ENCODE data around the gene FANCD2. TPM values are rescaled to one million over a fixed set of nuclear protein-coding genes. Genes with fewer than 3 reads are reported as not detected.

Gene FANCD2
- polyA plus RNA-seq, 3 donors, result 1.3 to 11.6 (median 2.4) TPM

DNA sequence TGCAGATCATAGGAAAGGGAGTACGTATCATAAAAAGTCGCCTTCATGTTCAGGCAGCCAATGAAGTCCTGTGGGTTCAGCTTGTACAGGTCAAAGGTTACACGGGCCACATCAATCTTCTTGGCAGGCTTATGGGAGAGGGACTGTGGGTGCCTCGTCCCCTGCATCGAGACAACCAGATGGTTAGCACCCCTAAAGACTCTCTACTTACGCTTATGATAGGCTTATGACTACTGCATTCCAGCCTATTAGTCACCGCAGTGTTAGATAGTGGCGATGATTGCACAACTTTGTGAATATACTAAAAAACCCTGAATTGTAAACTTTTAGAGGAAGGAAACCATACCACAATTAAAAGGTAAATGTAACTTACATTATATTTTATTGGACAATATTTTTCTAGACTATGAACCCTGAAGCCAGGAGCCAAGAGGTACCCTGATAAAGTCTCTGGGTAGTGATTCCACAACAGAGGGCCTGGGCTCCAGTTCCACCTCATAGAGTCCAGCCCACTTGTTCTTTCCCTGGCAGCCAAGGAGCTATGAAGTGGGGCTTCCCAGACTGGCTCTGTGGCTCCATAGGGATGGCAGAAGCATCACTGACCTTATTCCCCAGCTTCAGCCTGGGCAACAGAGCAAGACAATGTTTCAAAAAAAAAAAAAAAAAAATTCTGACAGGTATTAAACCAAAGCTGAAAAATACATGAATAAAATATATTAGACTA is 2.5 kb upstream of the FANCD2 start:
- Histone ChIP-seq H3K4me2 (replicated peaks; ENCODE audit: extremely low read depth, low read length, poor library complexity, severe bottlenecking) (peak overlapping the region; percentile 25), H3K79me2 (ENCODE audit: insufficient read depth, low read length) (peaks cover 72% of the 10 kb centered on the region), H3K27ac (ENCODE audit: low read depth in 1 of 2, low read length in 2 of 2) (peak overlapping the region; percentile 68 to 75), H3K36me3 (replicated peaks in 1 of 2; ENCODE audit: control insufficient read depth in 1 of 2, insufficient read depth in 2 of 2, low read length in 2 of 2) (peaks cover 43 to 48% of the 10 kb centered on the region in 2 donors), H3K9ac (ENCODE audit: insufficient read depth, low read length, poor library complexity, severe bottlenecking) (peak overlapping the region; percentile 13), H3K4me1 (ENCODE audit: control insufficient read depth in 1 of 2, insufficient read depth in 2 of 2, low read length in 2 of 2) (peaks cover 32 to 38% of the 10 kb centered on the region in 2 donors), H2AFZ (ENCODE audit: insufficient read depth, low read depth, low read length, poor library complexity, severe bottlenecking) (no peak overlapping the region), H4K20me1 (ENCODE audit: insufficient read depth, low read length) (peaks cover 14% of the 10 kb centered on the region), H3K4me3 (replicated peaks in 1 of 3; ENCODE audit: low read depth in 2 of 3, low read length in 3 of 3) (peak overlapping the region in 1 of 3 experiments; percentile 33), H3K27me3 (ENCODE audit: control insufficient read depth in 2 of 2, insufficient read depth in 2 of 2, low read length in 2 of 2) (no peaks in the 10 kb centered on the region), H3K9me3 (replicated peaks in 1 of 2; ENCODE audit: control insufficient read depth in 1 of 2, insufficient read depth in 1 of 2, low read length in 2 of 2) (no peaks in the 10 kb centered on the region)
- H3K36me3 Mint-ChIP-seq, result peaks cover 40 to 49% of the 10 kb centered on the region in 2 donors
- TF ChIP-seq, protein P1, sequence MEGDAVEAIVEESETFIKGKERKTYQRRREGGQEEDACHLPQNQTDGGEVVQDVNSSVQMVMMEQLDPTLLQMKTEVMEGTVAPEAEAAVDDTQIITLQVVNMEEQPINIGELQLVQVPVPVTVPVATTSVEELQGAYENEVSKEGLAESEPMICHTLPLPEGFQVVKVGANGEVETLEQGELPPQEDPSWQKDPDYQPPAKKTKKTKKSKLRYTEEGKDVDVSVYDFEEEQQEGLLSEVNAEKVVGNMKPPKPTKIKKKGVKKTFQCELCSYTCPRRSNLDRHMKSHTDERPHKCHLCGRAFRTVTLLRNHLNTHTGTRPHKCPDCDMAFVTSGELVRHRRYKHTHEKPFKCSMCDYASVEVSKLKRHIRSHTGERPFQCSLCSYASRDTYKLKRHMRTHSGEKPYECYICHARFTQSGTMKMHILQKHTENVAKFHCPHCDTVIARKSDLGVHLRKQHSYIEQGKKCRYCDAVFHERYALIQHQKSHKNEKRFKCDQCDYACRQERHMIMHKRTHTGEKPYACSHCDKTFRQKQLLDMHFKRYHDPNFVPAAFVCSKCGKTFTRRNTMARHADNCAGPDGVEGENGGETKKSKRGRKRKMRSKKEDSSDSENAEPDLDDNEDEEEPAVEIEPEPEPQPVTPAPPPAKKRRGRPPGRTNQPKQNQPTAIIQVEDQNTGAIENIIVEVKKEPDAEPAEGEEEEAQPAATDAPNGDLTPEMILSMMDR (IDR thresholded peaks at IDR 0.05), result no peak
- WGBS (ENCODE audit: insufficient coverage), result 80% methylated on average over 2 of the region's 8 CpGs
- intact Hi-C loops (cut with micrococcal nuclease), result loop anchor here (10.0 kb wide), 2 partner anchors 49 to 221 kb away; partner anchors contain the start of gene TATDN2 (in 1 of the 2)
- peak overlapping the region; percentile 75 to 90 (median 83) for H3K27ac Mint-ChIP-seq
- DNase-seq, result peak; percentile 44 to 85 (median 74)
- peaks cover 38% of the 10 kb centered on the region for H3K4me1 Mint-ChIP-seq
- H3K4me3 Mint-ChIP-seq, result no peak overlapping the region
- H3K9me3 Mint-ChIP-seq, result peaks cover 0 to 2% (median 0%) of the 10 kb centered on the region in 7 donors
- no peaks in the 10 kb centered on the region for H3K27me3 Mint-ChIP-seq (ENCODE audit: low read depth in 3 of 3)

DNA sequence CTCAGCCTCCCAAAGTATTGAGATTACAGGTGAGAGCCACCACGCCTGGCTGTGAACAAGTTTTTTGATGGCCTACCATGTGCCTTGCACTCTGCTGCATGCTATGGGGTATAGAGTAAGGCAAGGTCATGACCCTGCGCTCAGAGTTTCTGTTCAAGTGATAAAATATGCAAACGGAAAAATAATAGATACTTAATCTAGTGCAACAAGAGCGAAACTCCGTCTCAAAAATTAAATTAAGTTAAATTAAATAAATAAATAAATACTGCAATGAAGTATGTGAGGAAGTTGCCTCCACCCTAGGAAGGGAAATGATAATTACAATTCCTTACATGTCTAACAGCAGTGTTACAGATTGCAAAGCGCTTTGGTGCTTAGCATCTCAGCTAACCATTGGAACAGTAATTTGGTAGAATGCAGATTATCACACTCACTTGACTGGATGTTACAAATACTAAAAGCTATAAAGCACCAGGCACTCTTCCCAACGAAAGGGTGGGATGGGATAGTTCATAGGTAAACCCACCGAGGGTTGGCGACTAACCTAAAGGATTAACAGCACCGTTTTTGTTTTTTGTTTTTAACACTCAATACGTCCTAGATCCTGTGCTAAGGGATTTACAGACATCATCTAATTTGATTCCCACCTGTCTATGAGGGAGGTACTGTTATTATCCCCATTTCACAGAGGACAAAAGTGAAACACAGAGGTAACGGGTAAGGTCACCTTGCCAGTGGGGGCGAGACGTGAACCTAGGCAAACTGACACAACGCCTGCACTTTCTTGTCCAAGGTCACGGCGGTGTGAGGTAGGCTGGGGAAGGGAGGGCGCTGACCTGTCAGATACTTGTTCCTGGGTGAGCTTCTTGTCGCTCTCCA is 793 bp upstream of the FANCD2 start:
- peak overlapping the region; percentile 81 for H3K9ac ChIP-seq (ENCODE audit: insufficient read depth, low read length, poor library complexity, severe bottlenecking)
- peak overlapping the region; percentile 92 to 95 for H3K4me3 Mint-ChIP-seq
- H2AFZ ChIP-seq (ENCODE audit: insufficient read depth, low read depth, low read length, poor library complexity, severe bottlenecking), result peak overlapping the region; percentile 97
- peak overlapping the region; percentile 85 for H3K4me2 ChIP-seq (replicated peaks; ENCODE audit: extremely low read depth, low read length, poor library complexity, severe bottlenecking)
- no peaks in the 10 kb centered on the region for H3K9me3 ChIP-seq (replicated peaks in 1 of 2; ENCODE audit: control insufficient read depth in 1 of 2, insufficient read depth in 1 of 2, low read length in 2 of 2)
- peaks cover 82% of the 10 kb centered on the region for H3K79me2 ChIP-seq (ENCODE audit: insufficient read depth, low read length)
- H3K36me3 Mint-ChIP-seq, result peaks cover 31 to 42% of the 10 kb centered on the region in 2 donors
- peak overlapping the region; percentile 76 to 96 for H3K27ac ChIP-seq (ENCODE audit: low read depth in 1 of 2, low read length in 2 of 2)
- peaks cover 30 to 32% of the 10 kb centered on the region in 2 donors for H3K36me3 ChIP-seq (replicated peaks in 1 of 2; ENCODE audit: control insufficient read depth in 1 of 2, insufficient read depth in 2 of 2, low read length in 2 of 2)
- intact Hi-C loops (cut with micrococcal nuclease), result loop anchor here (1.0 to 10.0 kb wide), 7 partner anchors 15 to 295 kb away; partner anchors contain the start of genes BRPF1 (in 1 of the 2), CRELD1 (in 1 of the 2) and TATDN2 (in 1 of the 2)
- DNase-seq, result no peak
- H3K4me3 ChIP-seq (replicated peaks in 1 of 3; ENCODE audit: low read depth in 2 of 3, low read length in 3 of 3), result peak overlapping the region; percentile 81 to 95 (median 92)
- H3K4me1 Mint-ChIP-seq, result peaks cover 32% of the 10 kb centered on the region
- H3K4me1 ChIP-seq (ENCODE audit: control insufficient read depth in 1 of 2, insufficient read depth in 2 of 2, low read length in 2 of 2), result peaks cover 32 to 38% of the 10 kb centered on the region in 2 donors
- peaks cover 14% of the 10 kb centered on the region for H4K20me1 ChIP-seq (ENCODE audit: insufficient read depth, low read length)
- no peaks in the 10 kb centered on the region for H3K27me3 Mint-ChIP-seq (ENCODE audit: low read depth in 3 of 3)
- no peaks in the 10 kb centered on the region for H3K27me3 ChIP-seq (ENCODE audit: control insufficient read depth in 2 of 2, insufficient read depth in 2 of 2, low read length in 2 of 2)
- H3K9me3 Mint-ChIP-seq, result peaks cover 0 to 2% (median 0%) of the 10 kb centered on the region in 7 donors
- 0% methylated on average over 6 of the region's 19 CpGs for WGBS (ENCODE audit: insufficient coverage)
- TF ChIP-seq, protein P1 (IDR thresholded peaks at IDR 0.05), result no peak
- peak overlapping the region; percentile 95 to 97 (median 97) for H3K27ac Mint-ChIP-seq
